Skin of body (tissue), 2 donors: ENCODE measurements around the gene SSH3. TPM values are rescaled to one million over a fixed set of nuclear protein-coding genes. Genes with fewer than 3 reads are reported as not detected.

ENCODE experiments used
- DNase-seq: peaks from one replicate; lab custom pipeline; 2025; lab: John Stamatoyannopoulos, UW
- total RNA-seq: library from RNA; depleted of rRNA; stranded (reverse); fragments of >200 nt; gene quantifications from one replicate; pipeline ENCODE4 v1.2.3, GENCODE V29; 2014

The SSH3 gene
- total RNA-seq, 1 donor from 2014 or later, result 13.4 TPM

DNA sequence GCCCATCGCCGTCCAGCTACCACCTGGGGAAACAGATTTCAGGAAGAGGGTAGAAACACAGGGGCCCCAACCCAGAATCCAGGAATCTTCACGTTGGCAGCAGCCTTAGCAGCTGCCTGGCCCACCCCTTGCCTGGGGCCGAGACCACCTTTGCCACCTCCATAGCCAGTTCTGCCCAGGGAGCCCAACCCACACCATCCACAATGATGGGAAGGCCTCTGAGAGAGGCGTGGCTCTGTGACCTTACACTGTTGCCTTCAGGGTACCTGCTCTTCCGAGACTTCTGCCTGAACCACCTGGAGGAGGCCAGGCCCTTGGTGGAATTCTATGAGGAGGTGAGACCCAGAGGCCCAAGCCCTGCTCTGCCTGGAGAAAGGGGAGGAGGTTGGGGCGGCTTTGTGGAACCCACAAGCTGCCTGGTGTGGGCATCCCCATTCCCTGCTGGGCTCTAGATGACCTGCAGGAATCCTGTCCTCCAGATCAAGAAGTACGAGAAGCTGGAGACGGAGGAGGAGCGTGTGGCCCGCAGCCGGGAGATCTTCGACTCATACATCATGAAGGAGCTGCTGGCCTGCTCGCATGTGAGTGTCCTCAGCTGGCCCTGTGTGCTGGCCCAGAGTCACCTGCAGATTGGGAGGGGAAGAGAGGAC is 24.3 kb upstream of the SSH3 start:
- DNase-seq, result no peak

DNA sequence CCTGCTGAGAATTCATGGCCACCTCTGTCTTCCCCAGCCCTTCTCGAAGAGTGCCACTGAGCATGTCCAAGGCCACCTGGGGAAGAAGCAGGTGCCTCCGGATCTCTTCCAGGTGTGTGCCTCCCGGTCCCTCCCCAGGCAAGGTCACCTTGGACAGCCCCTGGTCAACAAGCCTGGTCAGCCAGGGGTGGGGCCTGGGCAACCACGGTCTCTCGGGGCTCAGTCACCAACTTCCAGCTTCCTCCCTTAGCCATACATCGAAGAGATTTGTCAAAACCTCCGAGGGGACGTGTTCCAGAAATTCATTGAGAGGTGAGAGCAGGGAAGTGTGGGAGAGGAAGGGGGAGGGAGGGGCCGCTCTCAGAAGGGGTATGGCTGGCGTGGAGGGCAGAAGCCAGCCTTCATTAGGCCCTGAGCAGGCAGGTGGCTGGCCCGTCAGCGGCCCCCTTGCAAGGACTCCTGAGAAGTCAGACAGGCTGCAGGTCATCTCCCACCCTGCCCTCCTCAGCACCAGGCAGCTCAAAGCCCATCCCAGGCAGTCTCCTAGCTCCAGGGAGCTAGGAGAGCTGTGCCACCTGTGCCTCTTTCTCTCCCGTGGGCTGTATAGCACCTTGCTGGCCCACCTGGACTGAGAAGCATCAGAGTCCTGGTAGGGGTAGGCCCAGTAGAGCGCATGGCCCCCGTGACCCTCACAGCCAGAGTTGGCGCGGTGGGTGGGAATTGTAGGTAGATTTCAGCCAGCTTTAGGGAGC is 23.6 kb upstream of the SSH3 start:
- no peak for DNase-seq

DNA sequence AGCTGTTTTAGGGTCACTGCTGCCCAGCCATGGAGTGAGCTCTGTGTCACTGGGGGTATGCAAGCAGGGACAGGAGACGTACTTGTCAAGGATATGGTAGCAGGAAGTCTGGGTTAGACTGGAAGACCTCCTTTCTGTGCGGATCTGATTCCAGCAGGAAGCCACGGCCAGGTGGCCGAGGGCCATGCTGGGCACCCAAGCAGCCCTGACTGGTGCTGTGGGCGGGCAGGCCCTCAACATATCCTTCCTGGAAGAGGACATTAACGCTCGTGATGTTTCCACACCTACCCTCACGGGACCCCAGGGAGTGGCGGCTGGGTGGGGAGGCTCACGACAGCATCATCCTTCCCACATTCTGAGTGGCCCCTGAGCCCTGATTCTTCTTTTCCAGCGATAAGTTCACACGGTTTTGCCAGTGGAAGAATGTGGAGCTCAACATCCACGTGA is 23.0 kb upstream of the SSH3 start:
- no peak for DNase-seq

DNA sequence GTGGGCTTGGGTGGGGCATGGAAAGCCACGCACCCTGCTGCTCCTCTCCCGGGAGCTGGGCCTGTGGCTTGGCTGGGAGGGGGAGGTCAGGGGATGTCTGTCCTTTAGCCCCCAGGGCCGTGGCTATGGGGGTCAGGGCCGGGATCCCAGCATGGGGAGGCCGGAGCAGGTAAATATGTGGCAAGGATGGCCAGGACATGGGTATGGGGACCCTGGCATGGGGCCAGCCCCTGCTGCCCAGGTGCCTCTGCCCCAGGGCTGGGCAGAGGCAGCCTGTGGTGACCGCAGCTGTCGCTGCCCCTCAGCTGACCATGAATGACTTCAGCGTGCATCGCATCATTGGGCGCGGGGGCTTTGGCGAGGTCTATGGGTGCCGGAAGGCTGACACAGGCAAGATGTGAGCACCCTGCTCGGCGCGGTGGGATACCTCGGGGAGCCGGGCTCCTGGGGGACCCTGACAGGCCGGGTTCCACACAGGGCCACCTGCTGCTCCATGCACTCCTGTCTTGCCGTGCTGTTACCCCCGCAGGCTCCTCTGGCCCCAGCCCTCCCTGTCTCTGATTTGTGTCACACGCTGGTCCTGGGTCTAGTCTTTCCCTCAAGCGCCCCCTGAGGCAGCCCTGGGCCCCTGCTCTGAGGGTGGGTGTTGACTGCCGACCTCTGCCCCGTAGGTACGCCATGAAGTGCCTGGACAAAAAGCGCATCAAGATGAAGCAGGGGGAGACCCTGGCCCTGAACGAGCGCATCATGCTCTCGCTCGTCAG is 22.4 kb upstream of the SSH3 start:
- no peak for DNase-seq

DNA sequence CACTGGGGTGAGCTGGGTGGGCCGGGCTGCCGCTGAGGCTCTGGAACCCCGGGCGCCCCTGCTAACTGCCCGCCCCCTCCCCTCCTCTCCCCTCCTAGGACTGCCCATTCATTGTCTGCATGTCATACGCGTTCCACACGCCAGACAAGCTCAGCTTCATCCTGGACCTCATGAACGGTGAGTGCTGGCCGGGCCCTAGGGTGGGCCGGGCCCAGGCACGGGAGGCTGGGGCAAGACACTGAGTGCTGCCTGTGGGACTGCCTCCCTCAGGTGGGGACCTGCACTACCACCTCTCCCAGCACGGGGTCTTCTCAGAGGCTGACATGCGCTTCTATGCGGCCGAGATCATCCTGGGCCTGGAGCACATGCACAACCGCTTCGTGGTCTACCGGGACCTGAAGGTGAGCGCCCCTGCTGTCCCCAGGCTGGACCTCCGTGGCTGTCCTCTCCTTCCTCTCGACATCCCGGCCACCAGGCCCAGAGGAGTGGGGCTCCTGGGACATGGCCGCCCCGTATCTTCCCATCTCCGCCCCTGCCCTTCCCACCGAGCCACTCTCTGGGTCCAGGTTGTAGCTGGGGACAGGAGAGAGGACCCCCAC is 21.7 kb upstream of the SSH3 start:
- no peak for DNase-seq

- DNase-seq, result no peak
Observed at GRCh38 chr11:67282155-67282875, 21.0 kb upstream of the SSH3 start.

- DNase-seq, result no peak
Observed at GRCh38 chr11:67282876-67283371, 20.4 kb upstream of the SSH3 start.

DNA sequence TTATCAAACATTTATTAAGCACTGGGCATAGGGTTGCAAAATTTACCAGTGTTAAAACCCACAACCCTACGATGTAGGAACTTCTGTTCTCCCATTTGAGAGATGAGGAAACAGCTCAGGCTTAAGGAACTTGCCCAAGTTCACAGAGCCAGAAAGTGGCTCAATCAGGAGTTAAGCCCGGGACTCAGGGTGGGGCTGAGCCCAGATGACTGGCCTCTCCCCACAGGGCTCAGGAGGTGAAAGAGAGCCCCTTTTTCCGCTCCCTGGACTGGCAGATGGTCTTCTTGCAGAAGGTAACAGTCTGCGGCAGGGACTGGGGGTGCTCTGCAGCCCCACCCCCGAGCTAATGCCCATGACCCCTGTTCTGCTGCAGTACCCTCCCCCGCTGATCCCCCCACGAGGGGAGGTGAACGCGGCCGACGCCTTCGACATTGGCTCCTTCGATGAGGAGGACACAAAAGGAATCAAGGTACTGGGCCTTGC is 19.8 kb upstream of the SSH3 start:
- no peak for DNase-seq

DNA sequence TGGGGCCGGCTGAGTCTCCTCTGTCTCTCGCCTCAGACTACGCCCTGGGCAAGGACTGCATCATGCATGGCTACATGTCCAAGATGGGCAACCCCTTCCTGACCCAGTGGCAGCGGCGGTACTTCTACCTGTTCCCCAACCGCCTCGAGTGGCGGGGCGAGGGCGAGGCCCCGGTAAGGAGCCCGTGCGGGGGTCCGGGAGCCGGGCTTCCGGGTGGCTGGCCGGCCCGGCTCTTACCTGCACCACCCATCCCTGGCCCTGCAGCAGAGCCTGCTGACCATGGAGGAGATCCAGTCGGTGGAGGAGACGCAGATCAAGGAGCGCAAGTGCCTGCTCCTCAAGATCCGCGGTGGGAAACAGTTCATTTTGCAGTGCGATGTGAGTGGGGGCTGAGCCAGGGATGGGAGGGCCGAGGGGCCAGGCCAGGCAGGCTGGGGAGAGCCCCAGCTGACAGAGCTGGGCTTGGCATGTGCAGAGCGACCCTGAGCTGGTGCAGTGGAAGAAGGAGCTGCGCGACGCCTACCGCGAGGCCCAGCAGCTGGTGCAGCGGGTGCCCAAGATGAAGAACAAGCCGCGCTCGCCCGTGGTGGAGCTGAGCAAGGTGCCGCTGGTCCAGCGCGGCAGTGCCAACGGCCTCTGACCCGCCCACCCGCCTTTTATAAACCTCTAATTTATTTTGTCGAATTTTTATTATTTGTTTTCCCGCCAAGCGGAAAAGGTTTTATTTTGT is 18.4 kb upstream of the SSH3 start:
- DNase-seq, result no peak

DNA sequence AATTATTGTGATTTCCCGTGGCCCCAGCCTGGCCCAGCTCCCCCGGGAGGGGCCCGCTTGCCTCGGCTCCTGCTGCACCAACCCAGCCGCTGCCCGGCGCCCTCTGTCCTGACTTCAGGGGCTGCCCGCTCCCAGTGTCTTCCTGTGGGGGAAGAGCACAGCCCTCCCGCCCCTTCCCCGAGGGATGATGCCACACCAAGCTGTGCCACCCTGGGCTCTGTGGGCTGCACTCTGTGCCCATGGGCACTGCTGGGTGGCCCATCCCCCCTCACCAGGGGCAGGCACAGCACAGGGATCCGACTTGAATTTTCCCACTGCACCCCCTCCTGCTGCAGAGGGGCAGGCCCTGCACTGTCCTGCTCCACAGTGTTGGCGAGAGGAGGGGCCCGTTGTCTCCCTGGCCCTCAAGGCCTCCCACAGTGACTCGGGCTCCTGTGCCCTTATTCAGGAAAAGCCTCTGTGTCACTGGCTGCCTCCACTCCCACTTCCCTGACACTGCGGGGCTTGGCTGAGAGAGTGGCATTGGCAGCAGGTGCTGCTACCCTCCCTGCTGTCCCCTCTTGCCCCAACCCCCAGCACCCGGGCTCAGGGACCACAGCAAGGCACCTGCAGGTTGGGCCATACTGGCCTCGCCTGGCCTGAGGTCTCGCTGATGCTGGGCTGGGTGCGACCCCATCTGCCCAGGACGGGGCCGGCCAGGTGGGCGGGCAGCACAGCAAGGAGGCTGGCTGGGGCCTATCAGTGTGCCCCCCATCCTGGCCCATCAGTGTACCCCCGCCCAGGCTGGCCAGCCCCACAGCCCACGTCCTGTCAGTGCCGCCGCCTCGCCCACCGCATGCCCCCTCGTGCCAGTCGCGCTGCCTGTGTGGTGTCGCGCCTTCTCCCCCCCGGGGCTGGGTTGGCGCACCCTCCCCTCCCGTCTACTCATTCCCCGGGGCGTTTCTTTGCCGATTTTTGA is 17.5 kb upstream of the SSH3 start:
- DNase-seq, result no peak

- no peak for DNase-seq
Observed at GRCh38 chr11:67286621-67287333, 16.6 kb upstream of the SSH3 start.

DNA sequence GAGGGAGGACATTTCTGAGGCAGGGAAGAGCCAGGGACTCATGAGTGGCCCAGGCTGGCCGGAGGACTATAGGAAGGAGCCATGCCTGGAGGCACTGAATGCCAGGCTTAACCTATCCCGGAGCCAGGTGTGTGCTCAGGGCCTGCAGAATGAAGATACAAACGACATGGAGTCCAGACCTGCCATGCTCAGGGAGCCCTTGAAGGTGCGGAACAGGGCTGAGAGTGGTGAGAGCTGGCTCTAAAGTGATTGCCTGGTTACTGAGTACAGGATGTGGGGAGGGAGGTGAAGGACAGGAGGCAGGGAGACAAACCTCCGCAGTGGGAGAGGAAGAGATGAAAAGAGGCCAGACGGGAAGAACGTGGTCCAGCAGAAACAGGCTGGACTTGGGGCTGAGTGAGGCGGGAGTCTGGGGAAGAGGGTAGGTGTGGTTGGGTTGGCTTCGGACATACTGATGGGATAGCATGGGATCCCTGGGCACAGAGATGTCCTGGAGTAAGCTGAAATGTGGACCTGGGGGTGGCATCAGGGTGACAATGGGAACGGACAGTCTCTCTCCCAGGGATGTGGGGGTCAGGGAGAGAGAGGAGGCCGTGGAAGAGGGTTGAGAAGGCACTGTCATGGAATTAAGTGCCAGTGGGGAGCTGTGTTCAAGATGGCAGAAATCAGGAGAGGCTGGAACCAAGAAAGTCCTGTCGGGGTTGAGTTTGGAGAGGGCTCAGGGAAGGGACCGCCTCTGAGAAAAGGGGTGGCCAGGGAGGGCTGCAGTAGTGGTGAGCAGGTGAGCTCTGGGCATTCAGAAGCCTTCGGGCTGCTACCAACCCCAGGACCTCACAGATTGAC is 15.8 kb upstream of the SSH3 start:
- no peak for DNase-seq

DNA sequence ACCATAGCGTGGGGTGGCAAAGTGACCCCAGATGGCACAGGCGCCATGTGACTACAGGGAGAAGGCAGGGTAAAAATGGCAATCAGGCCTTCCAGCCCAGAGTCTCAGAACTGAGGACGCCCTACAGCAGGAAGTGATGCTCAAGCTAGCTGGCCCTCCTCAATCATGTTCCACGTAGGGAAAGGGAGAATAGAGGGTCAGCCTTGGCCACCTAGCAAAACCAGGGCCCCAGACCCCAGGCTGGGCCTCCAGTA is 15.2 kb upstream of the SSH3 start:
- peak; percentile 74 for DNase-seq

DNA sequence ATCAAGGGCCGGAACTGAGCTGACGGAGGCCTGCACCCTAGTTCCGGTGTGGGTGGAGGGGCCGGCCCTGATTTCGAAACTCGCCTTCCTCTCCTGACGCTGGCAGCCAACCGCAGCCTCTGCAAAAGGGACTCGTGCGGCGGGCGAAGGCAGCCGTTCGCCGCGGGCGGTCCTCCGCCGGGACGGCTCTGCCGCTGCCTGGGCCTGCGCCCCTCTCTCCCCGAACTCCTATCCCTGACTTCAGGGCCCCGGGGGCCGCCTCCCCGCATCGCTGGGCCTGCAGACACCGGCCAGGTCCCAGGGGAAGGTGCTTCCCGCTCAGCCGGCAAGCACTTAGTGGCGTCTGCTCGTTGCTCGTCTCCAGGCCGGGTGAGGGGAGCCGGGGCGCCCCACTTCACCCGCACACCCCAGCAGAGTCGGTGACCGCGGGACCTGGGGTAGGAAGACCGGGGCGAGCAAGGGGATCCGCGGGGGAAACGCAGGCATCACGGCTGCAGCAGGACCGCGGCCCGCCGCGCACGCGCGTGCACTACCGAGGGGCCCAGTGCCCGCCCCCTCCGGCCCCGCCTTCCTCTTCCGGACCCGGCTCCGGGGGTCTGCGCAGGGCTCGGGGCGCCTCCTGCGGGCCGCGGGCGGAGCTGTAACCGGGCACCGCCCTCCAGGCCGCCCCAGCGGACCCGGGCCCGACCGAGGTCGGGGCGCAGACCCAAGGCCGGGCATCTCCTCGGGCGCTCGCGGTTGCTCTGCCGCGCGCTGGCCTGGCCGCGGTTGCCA is 14.7 kb upstream of the SSH3 start:
- DNase-seq, result peak; percentile 80

GRCh38 chr11:67289226-67289650 is 14.1 kb upstream of the SSH3 start, which contains the start of gene ANKRD13D:
Gene ANKRD13D (plus strand): TSS chr11:67289303. CDS start chr11:67289461, 158 bp downstream.
- DNase-seq, result no peak

- no peak for DNase-seq
Observed at GRCh38 chr11:67289651-67290479, 13.5 kb upstream of the SSH3 start.
